OCI-LY3 (cell line): ENCODE measurements around the gene GPR89B.

ENCODE experiments used
- H2AFZ ChIP-seq: fragments of 200-600, 300-600 bp; shearing (Covaris generic); 2 replicates; pipeline ENCODE4 v1.6.0; 2014; ENCODE audit warnings: antibody characterized with exemption, low read depth, low read length
- H3K27ac ChIP-seq: fragments of 200-600, 300-600 bp; sonication (generic); 2 replicates; pipeline ENCODE4 v1.5.1; 2014; ENCODE audit warnings: mild to moderate bottlenecking, low read length, moderate library complexity, mixed read lengths
- H3K27me3 ChIP-seq: fragments of 200-600, 300-600 bp; sonication (generic); 2 replicates; pipeline ENCODE4 v1.6.1; 2014; ENCODE audit warnings: low read depth, low read length, mixed read lengths
- H3K36me3 ChIP-seq: fragments of 200-600, 300-600 bp; sonication (generic); replicated peaks from 2 replicates; pipeline ENCODE3; 2014; ENCODE audit warnings: low read depth, low read length, mixed read lengths
- H3K4me1 ChIP-seq: fragments of 300-600, 200-600 bp; sonication (generic); 2 replicates; pipeline ENCODE4 v1.6.1; 2014; ENCODE audit warnings: low read length, mixed read lengths
- H3K4me2 ChIP-seq: fragments of 200-600, 300-600 bp; sonication (generic); 2 replicates; pipeline ENCODE4 v1.6.1; 2014; ENCODE audit warnings: low read length, mixed read lengths
- H3K4me3 ChIP-seq: fragments of 300-600, 200-600 bp; sonication (generic); 2 replicates; pipeline ENCODE4 v1.5.1; 2014; ENCODE audit warnings: antibody characterized with exemption, mild to moderate bottlenecking, low read length, moderate library complexity
- H3K79me2 ChIP-seq: fragments of 300-600, 200-600 bp; shearing (Covaris generic); 2 replicates; pipeline ENCODE4 v1.6.1; 2014; ENCODE audit warnings: mild to moderate bottlenecking, low read length, mixed read lengths
- H3K9ac ChIP-seq: fragments of 300-600, 200-600 bp; shearing (Covaris generic); 2 replicates; pipeline ENCODE4 v1.6.0; 2014; ENCODE audit warnings: mild to moderate bottlenecking, low read length, moderate library complexity
- H3K9me3 ChIP-seq: fragments of 200-600, 300-600 bp; shearing (Covaris generic); 2 replicates; pipeline ENCODE4 v1.6.1; 2014; ENCODE audit warnings: low read length, mixed read lengths; ENCODE audit not compliant: insufficient read depth
- H4K20me1 ChIP-seq: fragments of 200-600, 300-600 bp; sonication (generic); 2 replicates; pipeline ENCODE4 v1.6.1; 2016; ENCODE audit warnings: low read length, mixed read lengths; ENCODE audit not compliant: insufficient read depth
- EZH2phosphoT487 ChIP-seq: fragments of 200-600 bp; shearing (Covaris generic); IDR thresholded peaks from 2 replicates; pipeline ENCODE4 v1.6.1; 2018; ENCODE audit warnings: antibody characterized with exemption, mixed run types, low read depth
- TF ChIP-seq, protein P1 (sequence below): fragments of 200-600, 300-600 bp; sonication (generic); IDR thresholded peaks from 2 replicates; pipeline ENCODE4 v1.5.1; 2014; ENCODE audit warnings: antibody characterized with exemption, low read length, low read depth

The GPR89B gene

DNA sequence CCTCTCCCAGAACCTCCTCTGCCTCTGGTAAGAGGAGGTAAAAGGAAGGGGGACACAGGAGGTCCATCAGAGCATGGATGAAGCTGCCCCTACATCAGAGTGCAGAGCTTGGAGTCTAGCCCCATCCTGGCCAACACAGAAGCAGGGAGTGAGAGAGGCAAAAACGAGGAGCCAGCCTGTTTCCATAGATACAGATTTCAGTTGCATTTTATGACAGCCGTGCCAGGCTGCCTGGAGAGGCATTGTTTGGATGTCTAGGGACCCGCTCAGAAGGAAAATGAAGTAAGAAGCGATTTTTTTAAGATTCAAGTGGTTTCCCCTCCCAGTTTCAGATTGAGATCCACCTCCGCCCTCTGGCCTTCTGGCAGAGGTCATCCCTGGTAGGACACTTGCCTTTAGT, 37.1 kb upstream of the GPR89B start:
- H3K9ac ChIP-seq = no peak overlapping the region
- H3K4me3 ChIP-seq = no peak overlapping the region
- H4K20me1 ChIP-seq = no peaks in the 10 kb centered on the region
- no peaks in the 10 kb centered on the region for H3K79me2 ChIP-seq
- H3K4me2 ChIP-seq = no peak overlapping the region
- H2AFZ ChIP-seq = no peak overlapping the region
- no peaks in the 10 kb centered on the region for H3K9me3 ChIP-seq
- no peaks in the 10 kb centered on the region for H3K4me1 ChIP-seq
- H3K27ac ChIP-seq = no peak overlapping the region
- TF ChIP-seq, protein P1, sequence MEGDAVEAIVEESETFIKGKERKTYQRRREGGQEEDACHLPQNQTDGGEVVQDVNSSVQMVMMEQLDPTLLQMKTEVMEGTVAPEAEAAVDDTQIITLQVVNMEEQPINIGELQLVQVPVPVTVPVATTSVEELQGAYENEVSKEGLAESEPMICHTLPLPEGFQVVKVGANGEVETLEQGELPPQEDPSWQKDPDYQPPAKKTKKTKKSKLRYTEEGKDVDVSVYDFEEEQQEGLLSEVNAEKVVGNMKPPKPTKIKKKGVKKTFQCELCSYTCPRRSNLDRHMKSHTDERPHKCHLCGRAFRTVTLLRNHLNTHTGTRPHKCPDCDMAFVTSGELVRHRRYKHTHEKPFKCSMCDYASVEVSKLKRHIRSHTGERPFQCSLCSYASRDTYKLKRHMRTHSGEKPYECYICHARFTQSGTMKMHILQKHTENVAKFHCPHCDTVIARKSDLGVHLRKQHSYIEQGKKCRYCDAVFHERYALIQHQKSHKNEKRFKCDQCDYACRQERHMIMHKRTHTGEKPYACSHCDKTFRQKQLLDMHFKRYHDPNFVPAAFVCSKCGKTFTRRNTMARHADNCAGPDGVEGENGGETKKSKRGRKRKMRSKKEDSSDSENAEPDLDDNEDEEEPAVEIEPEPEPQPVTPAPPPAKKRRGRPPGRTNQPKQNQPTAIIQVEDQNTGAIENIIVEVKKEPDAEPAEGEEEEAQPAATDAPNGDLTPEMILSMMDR = no peak
- H3K36me3 ChIP-seq = no peaks in the 10 kb centered on the region
- H3K27me3 ChIP-seq = peaks cover 8% of the 10 kb centered on the region

DNA sequence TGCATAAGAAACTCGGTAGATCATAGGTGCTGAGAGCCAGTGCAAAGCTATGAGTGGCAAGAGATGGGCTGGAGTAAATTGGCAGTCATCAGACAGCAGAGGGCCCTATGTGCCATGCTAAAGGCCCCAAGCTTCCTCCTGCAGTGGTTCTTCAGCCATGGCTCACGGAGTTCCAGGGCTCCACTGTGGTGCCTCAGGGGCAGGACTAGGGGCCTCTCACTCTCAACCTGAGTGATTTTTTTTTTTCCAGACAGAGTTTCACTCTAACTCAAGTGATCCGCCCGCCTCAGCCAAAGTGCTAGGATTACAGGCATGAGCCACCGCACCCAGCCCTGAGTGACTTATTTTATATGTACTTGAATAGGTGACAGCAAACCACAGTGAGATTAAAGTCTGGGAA, 36.0 kb upstream of the GPR89B start:
- Histone ChIP-seq H3K27me3 (peaks cover 8% of the 10 kb centered on the region), H3K79me2 (no peaks in the 10 kb centered on the region), H3K9me3 (no peaks in the 10 kb centered on the region), H3K36me3 (no peaks in the 10 kb centered on the region), H4K20me1 (no peaks in the 10 kb centered on the region), H2AFZ (0 out of 2 replicates have a peak overlapping the region, but pooled peaks have one; percentile 35), H3K9ac (no peak overlapping the region), H3K4me2 (no peak overlapping the region), H3K4me1 (no peaks in the 10 kb centered on the region), H3K4me3 (no peak overlapping the region), H3K27ac (no peak overlapping the region)
- TF ChIP-seq, protein P1 = peak; percentile 31
- TF ChIP-seq EZH2phosphoT487 = no peak

DNA sequence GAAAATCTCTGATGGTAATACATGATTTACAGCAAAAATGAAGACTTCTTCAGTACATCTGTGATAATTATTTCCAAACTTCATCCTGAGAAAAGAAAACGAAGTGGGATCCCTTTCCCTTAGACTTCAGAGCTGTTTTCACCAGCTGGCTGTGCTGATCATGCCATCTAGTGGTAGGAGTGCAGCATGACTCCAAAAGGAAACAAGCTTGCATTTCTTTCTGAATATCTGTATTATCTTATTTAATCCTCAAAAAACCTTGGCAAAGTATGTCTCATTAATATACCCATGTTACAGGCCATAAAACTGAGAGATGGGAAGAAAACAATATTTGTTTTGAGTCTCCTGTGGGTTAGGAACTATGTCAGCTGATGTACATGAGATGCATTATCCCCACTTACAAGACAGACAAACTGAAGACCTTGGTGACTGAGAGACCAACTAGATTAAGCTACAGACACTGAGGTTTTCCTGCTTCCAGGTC, 35.4 kb upstream of the GPR89B start:
- peaks cover 8% of the 10 kb centered on the region for H3K27me3 ChIP-seq
- H2AFZ ChIP-seq = peak overlapping the region; percentile 35; the same call in 1 of the 2 replicates
- H3K36me3 ChIP-seq = no peaks in the 10 kb centered on the region
- H3K27ac ChIP-seq = no peak overlapping the region
- H3K79me2 ChIP-seq = no peaks in the 10 kb centered on the region
- H3K4me3 ChIP-seq = no peak overlapping the region
- no peak overlapping the region for H3K4me2 ChIP-seq
- H3K9ac ChIP-seq = no peak overlapping the region
- H3K9me3 ChIP-seq = no peaks in the 10 kb centered on the region
- no peaks in the 10 kb centered on the region for H3K4me1 ChIP-seq
- TF ChIP-seq EZH2phosphoT487 = no peak
- TF ChIP-seq, protein P1 = peak; percentile 99
- H4K20me1 ChIP-seq = no peaks in the 10 kb centered on the region

DNA sequence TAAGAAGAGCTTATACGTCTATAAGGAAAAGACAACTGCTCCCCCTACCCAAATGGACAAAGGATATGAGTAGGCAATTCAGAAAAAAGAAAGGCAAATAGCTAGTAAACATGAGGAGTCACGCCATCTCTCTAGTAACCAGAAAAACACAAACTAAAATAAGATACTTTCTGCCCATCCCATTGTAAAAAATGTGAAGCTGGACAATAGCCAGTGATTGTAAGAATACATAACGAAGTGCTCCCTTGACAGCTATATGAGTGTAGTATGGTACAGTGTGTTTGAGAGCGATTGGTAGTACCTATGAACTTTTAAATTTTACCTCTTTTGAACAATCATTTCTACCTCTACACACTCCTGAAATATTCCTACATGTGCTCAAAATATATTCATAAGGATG, 33.1 kb upstream of the GPR89B start:
- H3K27ac ChIP-seq = no peak overlapping the region
- no peak overlapping the region for H3K4me2 ChIP-seq
- H2AFZ ChIP-seq = no peak overlapping the region

More for the DNA sequence above, 33.1 kb upstream of the GPR89B start:
- no peaks in the 10 kb centered on the region for H3K36me3 ChIP-seq
- TF ChIP-seq EZH2phosphoT487 = no peak
- TF ChIP-seq, protein P1 = no peak
- no peaks in the 10 kb centered on the region for H3K9me3 ChIP-seq
- H3K79me2 ChIP-seq = no peaks in the 10 kb centered on the region
- no peaks in the 10 kb centered on the region for H3K4me1 ChIP-seq
- no peaks in the 10 kb centered on the region for H4K20me1 ChIP-seq
- H3K4me3 ChIP-seq = no peak overlapping the region
- no peak overlapping the region for H3K9ac ChIP-seq
- H3K27me3 ChIP-seq = peaks cover 12% of the 10 kb centered on the region
